ENCODE measurements around the gene TLX1. TPM values are rescaled to one million over a fixed set of nuclear protein-coding genes. Genes with fewer than 3 reads are reported as not detected.

TLX1 gene
- total and polyA plus RNA-seq, 7 donors = 0.07 TPM; not detected in 6

DNA sequence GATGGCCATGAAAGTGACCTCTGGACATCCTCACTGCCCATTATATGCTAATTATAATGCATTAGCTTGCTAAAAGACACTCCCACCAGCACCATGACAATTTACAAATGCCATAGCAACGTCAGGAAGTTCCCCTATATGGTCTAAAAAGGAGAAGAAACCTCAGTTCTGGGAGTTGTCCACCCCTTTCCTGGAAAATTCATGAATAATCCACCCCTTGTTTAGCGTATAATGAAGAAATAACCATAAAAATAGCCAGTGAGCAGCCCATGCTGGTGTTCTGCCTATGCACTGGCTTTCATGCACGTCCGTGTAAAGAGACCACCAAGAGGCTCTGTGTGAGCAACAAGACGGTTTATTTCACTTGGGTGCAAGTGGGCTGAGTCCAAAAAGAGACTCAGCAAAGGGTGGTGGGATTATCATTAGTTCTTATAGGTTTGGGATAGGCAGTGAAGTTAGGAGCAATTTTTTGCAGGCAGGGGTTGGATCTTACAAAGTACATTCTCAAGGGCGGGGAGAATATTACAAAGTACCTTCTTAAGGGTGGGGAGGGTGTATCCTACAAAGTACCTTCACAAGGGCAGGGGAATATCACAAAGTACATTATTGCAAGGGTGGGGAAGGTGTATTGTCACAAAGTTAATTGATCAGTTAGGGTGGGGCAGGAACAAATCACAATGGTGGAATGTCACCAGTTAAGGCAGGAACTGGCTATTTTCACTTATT, 52.5 kb downstream of the TLX1 start:
- no peak for DNase-seq
- no peaks in the 10 kb centered on the region for H3K36me3 ChIP-seq
- H3K27me3 ChIP-seq = peaks cover 0 to 13% (median 9%) of the 10 kb centered on the region in 3 donors
- H3K9me3 ChIP-seq = no peaks in the 10 kb centered on the region
- H3K4me3 ChIP-seq = no peak overlapping the region
- WGBS, 2 donors = 80 to 81% methylated on average over 6 of the region's 6 CpGs
- H3K27ac ChIP-seq = no peak overlapping the region
- no peaks in the 10 kb centered on the region for H3K4me1 ChIP-seq
- intact Hi-C loops (cut with DNase I) = no loop called here
- TF ChIP-seq, protein P1, sequence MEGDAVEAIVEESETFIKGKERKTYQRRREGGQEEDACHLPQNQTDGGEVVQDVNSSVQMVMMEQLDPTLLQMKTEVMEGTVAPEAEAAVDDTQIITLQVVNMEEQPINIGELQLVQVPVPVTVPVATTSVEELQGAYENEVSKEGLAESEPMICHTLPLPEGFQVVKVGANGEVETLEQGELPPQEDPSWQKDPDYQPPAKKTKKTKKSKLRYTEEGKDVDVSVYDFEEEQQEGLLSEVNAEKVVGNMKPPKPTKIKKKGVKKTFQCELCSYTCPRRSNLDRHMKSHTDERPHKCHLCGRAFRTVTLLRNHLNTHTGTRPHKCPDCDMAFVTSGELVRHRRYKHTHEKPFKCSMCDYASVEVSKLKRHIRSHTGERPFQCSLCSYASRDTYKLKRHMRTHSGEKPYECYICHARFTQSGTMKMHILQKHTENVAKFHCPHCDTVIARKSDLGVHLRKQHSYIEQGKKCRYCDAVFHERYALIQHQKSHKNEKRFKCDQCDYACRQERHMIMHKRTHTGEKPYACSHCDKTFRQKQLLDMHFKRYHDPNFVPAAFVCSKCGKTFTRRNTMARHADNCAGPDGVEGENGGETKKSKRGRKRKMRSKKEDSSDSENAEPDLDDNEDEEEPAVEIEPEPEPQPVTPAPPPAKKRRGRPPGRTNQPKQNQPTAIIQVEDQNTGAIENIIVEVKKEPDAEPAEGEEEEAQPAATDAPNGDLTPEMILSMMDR (IDR thresholded peaks at IDR 0.05) = no peak
- no peak for TF ChIP-seq POLR2AphosphoS5 (IDR thresholded peaks at IDR 0.05)
- no peak for TF ChIP-seq EP300 (IDR thresholded peaks at IDR 0.05)
- TF ChIP-seq POLR2A (IDR thresholded peaks at IDR 0.05) = no peak

Other genes with a start within 250 kb of the TLX1 start
- 10 to 100 TPM; 31.8 to 49.9 (median 38.7) TPM for gene SLF2, start 218.3 kb upstream of the TLX1 start, total RNA-seq
- gene SLF2, start 218.3 kb upstream of the TLX1 start, polyA plus RNA-seq = 10 to 100 TPM in 1 of 3 donors, 1 to 10 TPM in 2; 3.2 to 12.1 (median 4.2) TPM
- gene SEMA4G, start 161.8 kb upstream of the TLX1 start, total RNA-seq = 1 to 10 TPM in 2 of 4 donors, under 1 TPM in 2; 0.49 to 2.2 (median 0.90) TPM
- gene SEMA4G, start 161.8 kb upstream of the TLX1 start, polyA plus RNA-seq = 10 to 100 TPM; 33.1 to 65.8 (median 41.4) TPM
- 100 to 1,000 TPM in 1 of 4 donors, 10 to 100 TPM in 3; 81.3 to 119 (median 91.7) TPM for gene MRPL43, start 143.8 kb upstream of the TLX1 start, total RNA-seq
- gene MRPL43, start 143.8 kb upstream of the TLX1 start, polyA plus RNA-seq = 100 to 1,000 TPM in 1 of 3 donors, 10 to 100 TPM in 2; 73.8 to 111 (median 78.7) TPM
- gene TWNK, start 143.8 kb upstream of the TLX1 start, total RNA-seq = 1 to 10 TPM; 3.3 to 4.6 (median 4.1) TPM
- gene TWNK, start 143.8 kb upstream of the TLX1 start, polyA plus RNA-seq = 1 to 10 TPM; 2.4 to 9.0 (median 2.8) TPM
- gene LZTS2, start 131.5 kb upstream of the TLX1 start, total RNA-seq = 100 to 1,000 TPM in 3 of 4 donors, 10 to 100 TPM in 1; 82.3 to 169 (median 116) TPM
- gene LZTS2, start 131.5 kb upstream of the TLX1 start, polyA plus RNA-seq = 10 to 100 TPM; 10.9 to 36.7 (median 23.4) TPM
- gene PDZD7, start 100.2 kb upstream of the TLX1 start, total RNA-seq = 1 to 10 TPM in 3 of 4 donors, under 1 TPM in 1; 0.16 to 2.4 (median 1.3) TPM
- under 1 TPM in 2 of 3 donors, not detected in 1; 0.60 to 0.70 TPM for gene PDZD7, start 100.2 kb upstream of the TLX1 start, polyA plus RNA-seq
- 10 to 100 TPM; 17.5 to 57.1 (median 43.5) TPM for gene SFXN3, start 100.1 kb upstream of the TLX1 start, total RNA-seq
- 10 to 100 TPM in 2 of 3 donors, 1 to 10 TPM in 1; 9.5 to 16.9 (median 11.4) TPM for gene SFXN3, start 100.1 kb upstream of the TLX1 start, polyA plus RNA-seq
- gene KAZALD1, start 69.3 kb upstream of the TLX1 start, total RNA-seq = 1 to 10 TPM in 3 of 4 donors, under 1 TPM in 1; 0.49 to 3.9 (median 3.0) TPM
- gene KAZALD1, start 69.3 kb upstream of the TLX1 start, polyA plus RNA-seq = 10 to 100 TPM; 15.6 to 40.2 (median 25.7) TPM
- gene LBX1, start 98.2 kb downstream of the TLX1 start, total RNA-seq = not detected
- not detected for gene LBX1, start 98.2 kb downstream of the TLX1 start, polyA plus RNA-seq
- gene BTRC, start 222.9 kb downstream of the TLX1 start, total RNA-seq = 10 to 100 TPM in 2 of 4 donors, 1 to 10 TPM in 2; 9.4 to 32.6 (median 11.4) TPM
- gene BTRC, start 222.9 kb downstream of the TLX1 start, polyA plus RNA-seq = 1 to 10 TPM; 2.4 to 4.5 (median 4.2) TPM